Non-pigmented ciliary epithelial cell (primary cell): ENCODE measurements around the gene MRPS17.

Source experiments
- DNase-seq: peaks from one replicate; pipeline ENCODE4 v3.0.0-alpha.2; 2010; ENCODE audit warnings: low read depth

MRPS17 gene

DNA sequence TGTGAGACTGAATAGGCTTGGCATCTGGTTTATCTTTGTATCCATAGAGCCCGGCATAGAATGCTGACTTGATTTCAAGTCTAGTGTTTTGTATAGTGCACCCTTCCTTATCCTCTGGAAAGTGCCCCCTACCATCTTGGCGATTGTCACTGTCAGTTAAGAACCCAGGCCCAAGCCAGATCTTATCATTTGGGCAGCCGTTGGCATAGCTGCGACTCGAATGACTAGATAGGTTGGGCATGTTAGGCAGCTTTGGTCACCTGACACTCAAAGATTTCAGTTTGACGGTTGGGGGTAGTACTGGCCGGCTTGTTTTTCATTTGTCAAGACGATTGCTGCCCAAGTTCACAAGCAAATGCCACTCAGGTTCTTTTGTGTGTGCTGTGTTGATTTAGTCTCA is 19.3 kb downstream of the MRPS17 start:
- DNase-seq = no peak

DNA sequence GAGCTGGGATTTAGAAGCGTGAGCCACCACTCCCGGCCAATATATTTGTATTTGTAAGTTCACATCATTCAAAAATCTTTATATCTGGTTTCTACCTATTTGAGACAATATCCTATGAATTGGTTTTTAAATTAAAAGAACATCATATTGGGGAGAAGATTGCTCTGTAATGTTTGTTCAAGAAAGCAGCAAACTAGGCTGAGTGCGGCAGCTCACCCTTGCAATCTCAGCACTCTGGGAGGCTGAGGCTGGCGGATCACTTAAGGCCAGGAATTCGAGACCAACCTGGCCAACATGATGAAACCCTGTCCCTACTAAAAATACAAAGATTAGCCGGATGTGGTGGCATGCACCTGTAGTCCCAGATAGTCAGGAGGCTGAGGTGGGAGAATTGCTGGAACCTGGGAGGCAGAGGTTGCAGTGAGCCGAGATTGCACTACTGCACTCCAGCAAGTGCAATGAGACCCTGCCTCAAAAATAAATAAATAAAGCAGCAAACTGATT is 22.1 kb downstream of the MRPS17 start:
- DNase-seq = no peak

DNA sequence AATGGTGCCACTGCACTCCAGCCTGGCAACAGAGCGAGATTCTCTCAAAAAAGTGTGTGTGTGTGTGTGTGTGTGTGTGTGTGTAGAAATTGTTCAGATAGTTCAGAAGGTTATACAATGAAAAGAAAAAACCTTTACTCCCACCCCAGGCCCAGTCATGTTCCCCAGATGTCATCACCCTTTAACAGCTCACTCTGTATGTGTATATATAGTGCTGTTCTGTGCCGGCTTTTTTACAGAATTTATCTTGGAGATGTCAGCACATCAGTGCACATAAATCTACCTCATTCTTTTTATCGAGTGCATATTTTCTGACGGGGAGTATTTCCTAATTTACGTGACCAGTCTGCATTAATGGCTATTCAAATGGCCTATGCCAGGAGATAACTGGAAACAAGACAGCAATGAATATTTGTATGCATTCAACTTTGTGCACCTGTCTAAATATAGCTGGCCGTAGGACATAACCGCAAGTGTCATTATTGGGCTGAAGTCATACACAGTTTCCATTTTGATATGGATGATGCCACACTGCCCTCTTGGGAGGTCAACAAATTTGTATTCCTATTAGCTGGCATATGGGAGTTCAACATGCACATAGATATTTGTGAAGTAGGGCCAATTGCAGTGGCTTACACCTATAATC is 24.4 kb downstream of the MRPS17 start:
- DNase-seq = no peak

DNA sequence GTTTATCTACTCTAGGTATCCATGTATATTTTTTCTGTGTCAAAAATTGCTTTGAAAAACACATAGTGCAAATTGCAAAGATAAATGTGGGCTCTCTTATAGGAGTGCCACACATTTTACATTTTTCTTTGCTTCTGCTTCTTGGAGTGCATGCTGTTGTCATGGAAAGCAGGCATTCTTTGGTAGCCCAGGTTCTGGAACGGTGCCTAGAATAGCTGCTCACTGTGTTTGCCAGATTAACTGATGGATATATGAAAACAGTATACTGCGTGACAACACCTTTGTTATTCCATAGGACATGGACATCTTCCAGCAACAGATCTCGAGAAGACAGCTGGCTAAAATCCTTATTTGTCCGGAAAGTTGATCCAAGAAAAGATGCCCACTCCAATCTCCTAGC is 26.2 kb downstream of the MRPS17 start:
- peak; percentile 22 for DNase-seq

DNA sequence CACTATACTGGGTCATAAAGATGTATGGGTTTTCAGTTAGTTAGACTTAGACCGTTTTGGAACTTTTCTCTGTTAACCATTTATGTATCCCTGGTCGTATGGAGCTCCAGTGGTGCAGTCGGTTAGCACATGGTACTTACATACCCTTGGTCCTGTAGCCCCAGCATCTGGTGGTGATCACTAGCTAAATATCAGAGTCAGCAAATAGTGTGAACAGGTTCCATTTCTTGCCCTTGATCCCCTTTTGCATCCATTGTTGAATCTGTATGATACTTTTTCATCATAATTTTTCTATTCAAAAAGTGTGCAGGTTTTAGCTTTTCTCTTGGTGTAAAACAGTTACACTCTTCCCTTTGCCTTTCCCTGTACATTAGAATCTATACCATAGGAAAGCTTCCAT is 28.6 kb downstream of the MRPS17 start:
- no peak for DNase-seq

DNA sequence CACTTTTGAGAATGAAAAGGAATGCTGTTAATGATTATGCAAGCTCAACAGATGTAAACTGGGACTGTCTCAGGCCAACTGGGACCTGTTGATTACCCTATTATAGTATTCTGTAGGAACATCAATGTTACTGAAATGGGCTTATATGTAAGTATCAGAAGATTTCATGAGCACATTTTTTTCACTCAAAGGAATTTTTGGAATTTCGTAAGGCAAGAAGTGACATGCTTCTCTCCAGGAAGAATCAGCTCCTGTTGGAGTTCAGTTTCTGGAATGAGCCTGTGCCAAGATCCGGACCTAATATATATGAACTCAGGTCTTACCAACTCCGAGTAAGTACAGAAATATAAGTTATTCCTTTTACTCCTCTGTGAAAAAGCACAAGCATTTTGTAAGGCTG is 31.9 kb downstream of the MRPS17 start:
- no peak for DNase-seq

DNA sequence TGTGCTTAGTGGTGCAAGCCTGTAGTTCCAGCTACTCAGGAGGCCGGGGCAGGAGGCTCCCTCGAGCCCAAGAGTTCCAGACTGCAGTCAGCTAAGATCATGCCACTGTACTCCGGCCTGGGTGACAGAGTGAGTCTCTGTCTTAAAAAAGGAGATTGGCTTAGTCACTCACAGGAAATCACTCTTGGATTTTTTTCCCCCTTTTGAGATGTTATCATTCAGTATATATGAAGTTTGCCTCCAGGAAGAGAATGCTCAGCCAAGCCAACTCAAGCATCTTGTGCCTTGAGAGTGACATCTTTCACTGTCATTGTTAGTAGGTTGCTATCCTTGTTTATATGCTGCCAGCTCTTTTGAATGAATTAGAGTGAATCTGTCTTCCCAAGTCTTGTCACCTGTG is 40.7 kb downstream of the MRPS17 start:
- no peak for DNase-seq

DNA sequence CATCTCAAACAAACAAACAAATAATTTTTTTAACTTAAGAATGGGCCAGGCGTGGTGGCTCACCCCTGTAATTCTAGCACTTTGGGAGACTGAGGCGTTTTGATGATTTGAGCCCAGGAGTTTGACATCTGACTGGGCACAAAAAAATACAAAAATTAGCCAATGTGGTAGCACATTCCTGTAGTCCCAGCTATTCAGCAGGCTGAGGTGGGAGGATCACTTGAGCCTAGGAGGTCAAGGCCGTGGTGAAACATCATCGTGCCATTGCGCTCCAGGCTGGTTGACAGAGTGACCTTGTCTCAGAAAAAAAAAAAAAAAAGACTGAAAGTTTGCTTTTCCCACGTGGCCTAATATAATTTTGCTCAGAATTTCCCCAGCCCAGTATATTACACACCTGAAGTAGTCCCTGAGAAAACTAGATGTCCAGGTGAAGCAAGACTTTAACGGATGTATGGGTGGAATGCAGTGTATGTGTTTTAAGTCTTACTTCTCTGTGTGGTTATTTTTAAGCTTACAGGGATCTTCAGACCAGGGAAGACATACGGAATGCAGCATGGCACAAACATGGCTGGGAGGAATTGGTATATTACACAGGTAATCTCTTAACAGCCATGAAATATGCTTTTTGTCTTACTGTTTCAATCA is 45.3 kb downstream of the MRPS17 start:
- DNase-seq = no peak

DNA sequence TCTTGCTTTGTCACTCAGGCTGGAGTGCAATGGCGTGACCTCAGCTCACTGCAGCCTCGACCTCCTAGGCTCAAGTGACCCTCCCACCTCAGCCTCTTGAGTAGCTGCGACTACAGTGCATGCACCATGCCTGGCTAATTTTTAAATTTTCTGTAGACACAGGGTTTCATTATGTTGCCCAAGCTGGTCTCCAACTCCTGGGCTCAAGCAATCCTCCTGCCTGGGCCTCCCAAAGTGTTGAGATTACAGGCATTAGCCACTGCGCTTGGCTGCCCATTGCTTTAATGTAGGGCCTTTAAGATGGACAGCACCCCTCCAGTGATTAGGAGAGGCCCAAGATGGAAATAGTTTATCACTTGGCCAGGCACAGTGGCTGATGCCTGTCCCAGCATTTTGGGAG is 52.1 kb downstream of the MRPS17 start:
- no peak for DNase-seq
